ENCODE results near the gene GAPDHS.

DNA sequence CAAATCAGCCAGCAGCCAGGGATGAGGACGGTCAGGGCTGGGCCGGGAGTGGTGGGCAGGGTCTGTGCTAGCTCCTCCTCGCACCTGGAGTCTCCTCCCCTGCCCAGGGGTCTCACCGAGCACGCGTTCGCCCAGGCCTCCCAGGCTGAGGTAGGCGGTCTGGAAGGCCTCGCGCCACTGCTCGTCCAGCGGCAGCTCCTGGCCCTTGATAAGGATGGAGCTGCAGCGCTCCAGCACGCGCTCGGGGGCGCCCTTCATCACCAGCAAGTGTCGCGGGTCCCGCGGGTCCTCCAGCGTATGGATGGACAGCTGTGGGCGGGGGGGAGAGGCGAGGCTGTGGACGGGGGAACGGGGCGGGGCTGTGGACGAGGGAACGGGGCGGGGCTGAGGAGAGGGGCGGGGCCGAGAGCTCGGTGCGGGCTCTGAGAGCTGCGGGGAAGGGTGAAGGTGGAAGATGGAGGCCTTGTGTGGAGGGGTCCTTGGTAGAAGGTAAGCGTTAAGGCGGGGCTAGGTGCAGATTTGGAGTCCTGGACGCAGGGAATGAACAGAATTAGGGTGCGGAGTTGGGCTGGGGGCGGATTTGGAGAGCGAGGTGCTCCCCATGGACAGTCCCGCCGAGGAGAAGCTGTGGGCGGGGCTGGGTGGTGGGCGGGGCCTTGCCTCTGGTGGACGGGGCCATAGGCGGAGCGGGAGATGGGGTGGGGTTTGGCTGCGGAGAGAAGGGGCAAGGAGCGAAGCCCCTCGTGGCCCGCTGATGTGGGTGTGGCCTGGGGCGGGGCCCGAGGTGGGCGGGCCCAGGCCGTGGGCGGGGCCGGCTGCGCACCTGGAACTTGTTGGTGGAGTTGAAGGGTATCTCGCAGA is 24.5 kb downstream of the GAPDHS start:
- TF ChIP-seq, protein P1, sequence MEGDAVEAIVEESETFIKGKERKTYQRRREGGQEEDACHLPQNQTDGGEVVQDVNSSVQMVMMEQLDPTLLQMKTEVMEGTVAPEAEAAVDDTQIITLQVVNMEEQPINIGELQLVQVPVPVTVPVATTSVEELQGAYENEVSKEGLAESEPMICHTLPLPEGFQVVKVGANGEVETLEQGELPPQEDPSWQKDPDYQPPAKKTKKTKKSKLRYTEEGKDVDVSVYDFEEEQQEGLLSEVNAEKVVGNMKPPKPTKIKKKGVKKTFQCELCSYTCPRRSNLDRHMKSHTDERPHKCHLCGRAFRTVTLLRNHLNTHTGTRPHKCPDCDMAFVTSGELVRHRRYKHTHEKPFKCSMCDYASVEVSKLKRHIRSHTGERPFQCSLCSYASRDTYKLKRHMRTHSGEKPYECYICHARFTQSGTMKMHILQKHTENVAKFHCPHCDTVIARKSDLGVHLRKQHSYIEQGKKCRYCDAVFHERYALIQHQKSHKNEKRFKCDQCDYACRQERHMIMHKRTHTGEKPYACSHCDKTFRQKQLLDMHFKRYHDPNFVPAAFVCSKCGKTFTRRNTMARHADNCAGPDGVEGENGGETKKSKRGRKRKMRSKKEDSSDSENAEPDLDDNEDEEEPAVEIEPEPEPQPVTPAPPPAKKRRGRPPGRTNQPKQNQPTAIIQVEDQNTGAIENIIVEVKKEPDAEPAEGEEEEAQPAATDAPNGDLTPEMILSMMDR (IDR thresholded peaks at IDR 0.05) = no peak
- no peak for TF ChIP-seq POLR2A (IDR thresholded peaks at IDR 0.05)

All from body of pancreas (tissue), 4 donors.